HG02885 (cell line): ENCODE results near the gene CYBA.
"Not testable (repeated sequence)": the region's sequence is repeated elsewhere in the genome, so short reads cannot be mapped to it uniquely, and the experiment has no call there.

Experiments used
- ATAC-seq: cut with Tn5 transposase; IDR thresholded peaks from one replicate; pipeline ENCODE4 v1.9.1; 2021; ENCODE audit warnings: mild to moderate bottlenecking; ENCODE audit not compliant: unreplicated experiment, poor library complexity

Gene CYBA

DNA sequence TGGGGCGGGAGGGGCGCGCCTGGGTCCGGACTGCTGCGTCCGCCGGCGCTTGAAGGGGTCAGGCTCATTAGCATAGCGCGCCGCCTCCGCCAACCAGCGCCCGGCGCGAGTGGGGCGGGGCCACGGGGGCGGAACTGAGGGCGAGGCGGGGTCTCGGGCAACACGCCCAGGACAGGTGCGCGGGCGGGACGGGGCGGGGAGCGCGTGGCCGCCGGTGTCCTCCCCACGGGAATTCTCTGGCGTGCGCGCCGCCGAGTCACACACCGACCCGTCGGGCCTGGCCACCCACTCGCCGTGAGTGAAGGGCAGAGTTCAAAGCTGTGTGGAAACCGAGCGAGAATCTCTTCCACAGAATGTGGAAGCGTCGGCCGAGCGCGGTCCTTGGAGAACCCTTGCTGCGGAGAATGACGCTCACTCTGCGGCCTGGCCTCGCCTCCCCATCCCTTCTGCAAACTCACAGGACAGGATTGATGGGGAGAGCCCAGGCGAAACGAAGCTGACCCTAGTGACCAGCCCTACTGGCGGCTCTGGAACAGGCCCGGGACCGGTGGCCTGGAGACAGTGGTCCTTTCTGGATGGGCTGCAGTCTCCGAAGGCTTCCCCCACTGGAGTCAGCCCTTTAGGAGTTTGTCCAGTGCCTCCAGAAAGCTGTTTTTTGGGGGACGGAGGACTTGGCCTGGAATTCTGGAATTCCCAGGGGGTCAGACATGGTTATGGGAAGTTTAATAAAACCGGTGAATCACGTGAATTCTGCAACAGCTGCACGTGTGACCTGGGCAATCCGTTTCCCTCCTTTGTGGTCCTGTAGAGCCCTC is 35.8 kb upstream of the CYBA start, which contains the start of gene SNAI3:
Gene SNAI3, minus strand, starts transcription at position 69 of the 815 bp plus-strand sequence. CDS start 101 bp downstream, outside the sequence.
- ATAC-seq: peak; percentile 75

DNA sequence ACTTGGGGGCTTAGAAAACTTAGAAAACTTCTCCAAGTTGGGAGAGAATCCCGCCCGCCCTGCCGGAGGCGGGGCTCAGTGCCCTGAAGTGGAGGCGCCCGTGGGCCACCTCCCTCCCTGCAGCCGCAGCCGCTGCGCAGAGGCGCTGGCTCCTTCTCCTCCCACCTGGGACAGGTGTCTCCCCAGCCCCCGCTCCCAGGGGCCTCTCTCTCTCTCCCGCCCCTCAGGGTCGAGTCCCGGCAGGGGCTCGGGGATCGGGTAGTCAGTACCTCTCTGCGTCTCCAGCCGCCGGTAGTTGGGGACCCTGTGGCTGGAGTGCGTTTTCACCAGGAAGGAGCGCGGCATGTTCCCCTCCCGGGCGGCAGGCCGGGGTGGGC is 35.2 kb upstream of the CYBA start:
- peak; percentile 12 for ATAC-seq

DNA sequence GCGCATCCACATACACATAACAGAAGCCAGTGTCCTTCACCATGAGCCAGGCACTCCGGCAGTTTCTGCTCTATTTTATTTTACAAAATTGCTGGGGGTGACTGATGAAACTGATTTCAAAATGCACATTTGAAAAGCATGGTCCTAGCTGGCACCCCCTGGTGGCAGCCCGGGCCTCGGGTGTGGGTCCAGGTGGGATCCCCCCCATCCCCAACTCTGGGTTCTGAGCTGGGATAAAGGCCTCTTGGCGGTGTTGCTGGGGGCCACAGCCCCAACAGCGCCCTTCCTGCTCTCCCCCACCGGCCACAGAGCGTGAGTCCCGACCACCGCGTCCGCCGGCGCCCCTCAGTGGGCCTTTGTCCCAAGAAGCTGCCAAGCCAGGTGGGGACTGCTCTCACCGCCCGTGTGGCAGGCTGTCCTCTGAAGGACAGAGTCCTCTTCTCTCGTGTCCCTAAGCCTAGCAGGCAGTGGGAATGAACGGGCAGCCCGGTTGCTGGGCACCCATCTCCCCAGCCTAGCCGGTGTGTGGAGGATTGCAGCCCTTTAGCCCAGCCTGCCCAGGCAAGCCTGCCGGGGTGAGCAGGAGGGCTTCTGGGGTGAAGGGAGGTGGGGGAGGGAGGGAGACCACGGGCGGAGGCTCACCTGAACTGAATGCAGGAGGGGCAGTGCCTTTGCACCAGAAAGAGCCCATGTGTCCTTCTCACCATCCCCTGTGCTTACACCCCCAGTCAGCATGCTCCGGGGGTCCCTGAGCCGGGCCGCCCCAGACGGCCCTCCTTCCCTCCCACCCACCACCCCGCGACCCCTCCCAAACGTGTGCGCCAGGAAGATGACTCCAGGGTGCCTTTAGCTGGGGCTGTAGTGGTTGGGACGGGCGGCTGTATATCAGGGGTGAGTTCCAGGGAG is 34.6 kb upstream of the CYBA start:
- no peak for ATAC-seq

DNA sequence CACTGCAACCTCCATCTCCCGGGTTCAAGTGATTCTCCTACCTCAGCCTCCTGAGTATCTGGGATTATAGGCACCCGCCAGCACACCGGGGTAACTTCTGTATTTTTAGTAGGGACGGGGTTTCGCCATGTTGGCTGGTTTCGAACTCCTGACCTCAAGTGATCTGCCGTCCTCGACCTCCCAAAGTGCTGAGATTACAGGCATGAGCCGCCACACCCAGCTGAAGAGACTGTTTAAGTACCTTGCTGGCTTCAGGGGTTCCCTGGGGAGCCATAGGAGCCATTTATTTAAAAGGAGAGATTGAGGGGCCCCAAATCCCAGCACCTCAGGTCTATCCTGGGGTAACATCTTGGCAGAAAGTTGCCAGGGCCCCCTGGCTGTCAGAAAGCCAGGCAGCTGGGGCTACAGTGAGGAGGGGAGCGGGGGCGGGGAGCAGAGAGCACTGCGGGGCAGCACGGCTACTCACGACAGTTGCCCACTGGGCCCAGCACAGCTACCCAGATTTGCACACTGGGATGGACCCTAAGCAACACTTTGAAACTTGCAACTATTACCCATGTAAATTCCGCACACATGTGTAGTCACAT is 33.8 kb upstream of the CYBA start:
- ATAC-seq: no peak

DNA sequence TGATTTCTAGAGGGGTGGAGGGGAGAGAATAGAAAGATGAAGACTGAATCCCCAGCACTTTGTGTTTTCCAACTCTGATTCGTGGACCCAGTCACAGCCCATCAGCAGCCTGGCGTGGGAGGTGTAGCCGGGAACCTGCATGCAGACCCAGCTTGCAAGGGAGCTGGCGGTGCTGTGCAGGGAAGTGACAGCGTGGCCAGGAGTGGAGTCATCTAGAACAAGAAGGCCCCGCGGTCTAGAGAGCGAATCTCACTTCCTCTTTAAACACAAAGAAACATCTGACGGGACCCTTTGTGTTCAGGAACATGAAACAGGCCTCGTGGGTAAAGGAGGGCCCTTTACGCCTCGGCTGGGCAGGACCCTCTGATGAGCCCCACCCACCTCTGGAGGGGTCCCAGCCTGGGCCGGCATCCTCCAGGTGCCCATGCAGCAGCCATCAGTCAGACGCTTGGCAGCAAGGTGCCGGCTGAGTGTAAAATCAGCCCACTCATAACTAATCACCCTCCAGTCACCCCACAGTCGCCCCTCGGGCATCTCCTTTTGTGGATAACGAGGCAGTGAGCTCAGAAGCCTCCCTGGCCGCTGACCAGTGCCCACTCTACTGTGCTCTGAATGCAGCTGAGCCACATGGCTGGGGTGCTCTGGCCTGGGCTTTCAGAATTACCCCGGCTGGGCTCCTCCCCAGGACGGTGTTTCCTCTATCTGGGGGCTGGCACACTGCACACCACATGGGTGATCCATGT is 31.0 kb upstream of the CYBA start:
- ATAC-seq: peak; percentile 73

DNA sequence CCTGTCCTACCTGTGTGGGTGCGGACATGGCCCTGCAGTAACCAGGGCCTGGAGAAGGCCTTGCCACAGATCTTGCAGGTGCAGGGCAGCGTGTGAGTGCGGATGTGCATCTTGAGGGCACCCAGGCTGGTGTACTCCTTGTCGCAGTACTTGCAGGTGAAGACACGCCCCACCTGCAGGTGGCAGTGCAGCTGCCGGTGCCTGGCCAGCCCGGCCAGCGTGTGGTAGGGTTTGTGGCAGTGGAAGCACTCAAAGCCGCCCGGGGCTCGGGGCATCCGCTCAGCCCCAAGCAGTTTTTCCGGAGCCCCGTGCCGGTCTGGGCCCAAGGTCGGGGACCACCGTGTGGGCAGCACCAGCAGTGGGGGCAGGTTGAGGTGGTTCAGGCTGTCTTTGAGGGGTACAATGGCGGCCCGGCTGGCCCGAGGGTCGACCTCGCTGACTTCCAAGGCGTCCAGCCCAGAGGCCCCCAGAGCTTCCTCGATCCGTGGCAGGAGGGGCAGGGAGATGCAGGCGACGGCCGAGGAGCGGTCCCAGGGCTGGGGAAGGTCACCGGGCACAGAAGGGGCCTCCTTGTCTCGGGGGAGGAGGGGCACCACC is 30.3 kb upstream of the CYBA start:
- no peak for ATAC-seq

DNA sequence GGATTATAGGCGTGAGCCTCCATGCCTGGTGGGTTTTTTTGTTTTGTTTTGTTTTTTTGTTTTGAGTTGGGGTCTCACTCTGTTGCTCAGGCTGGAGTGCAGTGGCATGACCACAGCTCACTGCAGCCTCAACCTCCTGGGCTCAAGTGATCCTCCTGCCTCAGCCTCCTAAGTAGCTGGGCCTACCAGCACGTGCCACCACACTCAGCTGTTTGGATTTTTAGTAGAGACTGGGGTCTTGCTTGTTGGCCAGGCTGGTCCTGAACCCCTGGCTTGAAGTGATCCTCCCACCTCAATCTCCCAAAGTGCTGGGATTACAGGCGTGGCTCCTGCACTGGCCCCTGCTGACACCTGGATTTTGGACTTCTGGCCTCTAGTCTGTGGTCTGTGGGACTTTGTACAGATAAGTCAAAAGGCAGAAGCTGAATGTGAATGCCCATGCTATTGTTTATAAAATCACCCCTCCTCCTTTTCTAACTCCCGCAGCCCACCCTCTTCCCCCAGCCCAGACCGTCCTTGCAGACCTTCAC is 29.8 kb upstream of the CYBA start:
- no peak for ATAC-seq

DNA sequence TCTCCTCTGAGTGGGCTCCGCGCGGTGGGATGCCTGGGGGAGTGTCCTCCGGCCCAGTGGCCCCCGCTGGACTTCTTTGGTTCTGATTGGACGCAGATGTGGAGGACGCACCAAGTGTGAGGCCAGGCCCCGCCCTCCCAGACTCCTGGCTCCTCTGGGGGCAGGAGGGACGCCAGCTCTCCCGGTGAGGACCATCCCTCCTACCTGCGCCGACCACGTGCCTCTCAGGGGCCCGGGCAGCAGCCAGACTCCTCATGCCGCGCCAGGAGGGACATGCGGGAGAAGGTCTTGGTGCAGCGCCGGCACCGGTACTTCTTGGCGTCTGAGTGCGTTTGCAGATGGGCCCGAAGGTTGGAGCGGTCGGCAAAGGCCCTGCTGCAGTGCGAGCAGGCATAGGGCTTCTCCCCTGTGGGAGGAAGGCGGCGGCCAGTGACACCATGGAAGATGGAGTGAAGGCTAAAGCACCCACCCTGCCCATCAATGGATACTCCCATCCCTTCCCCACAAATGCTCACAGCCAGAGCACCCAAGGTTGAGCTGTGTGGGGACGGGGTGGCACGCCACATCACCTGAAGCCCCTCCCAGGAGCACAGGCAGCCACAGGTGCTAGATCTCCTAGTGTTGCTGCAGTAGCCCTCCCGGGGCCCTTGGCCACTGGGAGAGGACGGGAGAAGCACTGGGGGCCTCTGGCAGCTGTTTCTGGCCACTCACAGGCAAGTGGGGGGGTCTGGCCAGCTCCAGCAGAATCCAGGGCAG is 27.5 kb upstream of the CYBA start:
- no peak for ATAC-seq

DNA sequence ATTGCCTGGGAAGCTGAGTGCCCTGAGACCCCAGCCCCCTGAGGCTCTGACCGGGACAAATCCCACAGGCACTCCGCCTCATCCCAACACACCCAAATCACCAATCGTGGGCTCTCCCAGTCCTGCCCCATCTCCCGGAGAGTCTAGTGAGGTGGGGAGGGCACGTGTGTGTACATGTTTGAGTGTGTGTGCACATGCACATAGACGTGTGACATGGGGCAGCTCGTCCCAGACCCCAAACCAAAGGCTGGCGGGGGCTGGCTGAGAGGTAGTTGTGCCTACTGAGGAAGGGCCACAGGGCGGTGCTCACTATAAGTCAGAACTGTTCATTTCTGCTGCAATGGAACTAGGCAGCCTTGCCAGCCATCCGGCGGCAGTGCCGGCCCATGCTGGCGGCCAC is 26.9 kb upstream of the CYBA start:
- ATAC-seq: no peak

DNA sequence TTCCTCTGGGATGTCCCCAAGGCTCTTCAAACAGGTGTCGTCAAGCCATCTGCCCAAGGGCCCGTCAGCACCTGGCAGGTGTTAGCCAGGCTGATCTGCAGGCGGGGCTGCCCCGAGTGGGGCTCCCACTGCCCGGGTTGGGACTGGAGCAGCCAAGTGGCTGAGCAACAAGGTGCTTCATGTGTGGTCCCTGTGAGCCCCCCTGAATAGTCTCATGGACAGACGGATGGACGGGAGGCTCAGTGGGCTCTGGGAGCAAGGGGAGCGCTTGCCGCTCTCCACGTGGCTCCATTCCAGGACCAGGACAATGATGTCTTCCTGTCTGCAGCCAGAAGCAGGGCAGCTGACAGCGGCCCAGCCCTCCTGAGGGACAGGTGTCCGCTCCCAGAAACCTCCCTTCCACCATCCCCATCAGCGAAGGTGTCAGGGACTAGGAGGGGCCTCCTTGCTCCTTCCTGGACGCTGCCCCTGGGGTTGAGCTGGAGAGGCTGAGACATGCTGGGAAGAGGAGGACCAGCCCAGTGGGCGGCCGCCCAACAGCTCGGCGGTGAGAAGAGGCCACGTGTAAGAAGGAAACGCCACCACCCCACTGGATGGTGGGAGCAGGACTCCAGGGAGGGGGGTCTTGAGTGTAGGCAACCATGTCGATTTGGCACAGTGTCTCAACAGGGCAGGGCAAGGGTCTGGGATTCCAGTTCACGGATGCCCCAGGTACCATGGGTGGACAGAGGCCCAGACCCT is 25.8 kb upstream of the CYBA start:
- no peak for ATAC-seq

DNA sequence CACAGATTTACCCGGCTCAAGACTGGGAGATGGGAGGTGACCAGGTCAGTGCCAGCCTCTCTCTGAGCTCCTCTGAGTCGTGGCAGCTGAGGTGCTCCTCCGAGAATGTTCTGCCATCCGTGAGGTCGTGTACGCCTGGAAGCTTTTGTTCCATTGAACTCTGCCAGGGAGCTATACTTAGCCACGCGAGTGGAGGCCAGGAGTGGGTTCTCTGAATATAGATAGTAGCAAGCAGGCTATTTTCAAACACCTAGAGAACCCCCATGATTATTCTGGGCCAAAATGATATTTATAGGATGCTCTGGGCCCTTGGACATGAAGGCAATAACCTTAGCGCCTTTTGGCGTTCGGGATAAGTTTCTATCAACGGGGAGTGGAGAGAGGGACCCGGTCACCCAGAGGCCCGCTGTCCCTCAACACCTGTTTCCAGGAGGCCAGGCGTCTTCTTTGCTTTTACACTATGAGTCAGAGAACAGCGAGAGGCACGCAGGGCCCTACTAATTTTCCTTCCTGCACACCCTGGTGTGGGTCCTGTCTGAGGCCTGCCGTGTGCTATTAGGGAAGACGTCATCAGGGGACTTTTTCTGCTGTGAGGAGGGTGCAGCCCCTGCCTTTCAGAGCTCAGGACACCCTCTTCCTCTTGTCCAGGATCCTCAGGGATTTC is 23.0 kb upstream of the CYBA start:
- ATAC-seq: peak; percentile 58

DNA sequence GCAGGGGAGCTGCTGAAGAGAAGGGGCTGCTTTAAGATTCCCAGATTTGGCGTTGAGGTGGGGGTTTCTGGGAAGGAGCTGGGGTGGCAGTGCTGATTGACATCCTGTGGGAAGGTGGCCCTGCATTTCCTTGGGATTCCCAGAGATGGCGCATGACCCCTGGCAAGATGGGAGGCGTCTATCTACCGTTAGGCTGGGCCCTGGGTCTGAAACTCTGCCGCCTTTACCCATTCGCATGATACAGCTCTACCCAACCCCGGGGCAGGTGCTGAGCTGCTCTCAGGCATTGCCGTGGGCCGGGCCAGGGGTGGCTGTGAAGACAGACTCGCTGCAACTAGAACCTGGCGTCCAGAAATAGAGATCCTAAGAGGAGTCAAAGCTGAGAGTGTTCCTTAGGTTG is 21.9 kb upstream of the CYBA start:
- ATAC-seq: no peak

DNA sequence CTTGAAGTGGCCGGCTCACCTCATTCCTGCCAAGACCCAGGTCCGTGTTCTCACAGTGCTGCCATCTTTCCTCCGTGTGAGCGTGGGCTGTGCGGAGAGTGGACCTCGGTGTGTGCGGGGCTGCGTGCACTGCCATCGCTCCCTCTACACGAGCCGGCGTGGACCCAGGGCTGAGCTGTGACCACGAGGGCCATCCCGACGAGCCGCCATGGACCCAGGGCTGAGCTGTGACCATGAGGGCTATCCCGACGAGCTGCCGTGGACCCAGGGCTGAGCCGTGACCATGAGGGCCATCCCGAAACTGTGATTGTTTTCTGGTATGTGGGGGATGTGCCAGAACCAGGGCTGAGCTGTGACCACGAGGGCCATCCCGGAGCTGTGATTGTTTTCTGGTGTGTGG is 21.0 kb upstream of the CYBA start:
- ATAC-seq: no peak

DNA sequence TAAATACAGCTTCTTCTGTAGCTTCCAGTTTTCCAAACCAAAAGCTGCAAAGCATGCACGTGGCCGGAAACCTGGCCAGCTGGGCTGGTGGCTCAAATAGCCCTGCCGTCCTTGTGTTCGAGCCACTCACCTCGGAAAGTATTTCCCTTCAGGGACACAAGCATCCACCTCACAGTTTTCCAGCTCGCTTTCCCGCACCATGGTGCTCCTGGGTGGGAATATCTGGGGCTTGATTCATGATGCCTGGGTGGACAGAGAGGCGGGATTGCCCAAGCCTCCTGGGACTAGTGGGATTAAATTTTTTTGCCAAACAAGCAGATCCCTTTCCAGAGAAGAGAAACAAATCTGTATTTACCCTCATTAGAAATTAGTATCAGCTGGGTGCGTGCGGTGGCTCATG is 19.1 kb upstream of the CYBA start:
- no peak for ATAC-seq

DNA sequence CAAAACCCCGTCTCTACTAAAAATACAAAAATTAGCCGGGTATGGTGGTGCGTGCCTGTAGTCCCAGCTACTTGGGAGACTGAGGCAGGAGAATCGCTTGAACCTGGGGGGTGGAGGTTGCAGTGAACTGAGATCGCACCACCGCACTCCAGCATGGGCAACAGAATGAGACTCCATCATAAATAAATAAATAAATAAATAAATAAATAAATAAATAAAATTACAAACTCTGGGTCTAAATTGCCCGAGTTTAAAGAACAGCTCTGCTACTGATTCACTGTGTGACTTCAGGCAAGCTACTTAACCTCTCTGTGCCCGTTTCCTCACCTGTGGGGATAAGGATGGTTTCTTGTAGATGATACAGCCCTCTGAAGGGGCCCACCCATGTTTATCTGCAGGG is 18.6 kb upstream of the CYBA start:
- ATAC-seq: not testable (repeated sequence)

DNA sequence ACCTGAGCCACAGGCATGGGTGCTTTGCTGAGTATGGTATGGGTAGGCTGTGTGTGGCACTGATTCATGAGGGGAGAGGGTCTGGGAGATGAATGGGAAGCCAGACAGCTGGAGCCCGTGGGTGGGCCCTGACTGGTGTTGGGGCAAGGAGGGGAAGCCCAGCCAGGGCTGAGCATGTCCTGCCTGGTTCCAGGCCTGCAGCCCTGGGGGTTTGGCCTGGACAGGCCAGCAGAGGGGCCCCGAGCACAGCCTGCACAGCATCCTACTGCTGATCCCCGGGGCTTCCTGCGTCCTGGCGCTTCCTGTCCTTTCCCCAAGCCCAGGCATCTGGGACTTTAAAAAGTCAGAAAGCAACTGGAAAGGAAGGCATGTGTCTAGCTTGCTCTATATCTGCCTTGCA is 16.6 kb upstream of the CYBA start:
- ATAC-seq: no peak

DNA sequence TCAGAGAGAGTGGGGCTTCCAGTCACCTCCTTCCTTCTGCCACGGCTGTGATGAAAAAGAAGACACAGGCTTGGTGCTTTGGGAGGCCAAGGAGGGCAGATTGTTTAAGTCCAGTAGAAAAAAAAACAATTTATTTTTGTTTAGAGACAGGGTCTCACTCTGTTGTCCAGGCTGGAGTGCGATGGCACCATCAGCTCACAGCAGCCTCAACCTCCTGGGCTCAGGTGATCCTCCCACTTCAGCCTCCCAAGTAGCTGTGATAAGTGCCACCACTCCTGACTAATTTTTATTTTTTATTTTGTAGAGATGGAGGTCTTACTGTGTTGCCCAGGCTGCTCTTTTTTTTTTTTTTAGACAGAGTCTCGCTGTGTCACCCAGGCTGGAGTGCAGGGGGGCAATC is 14.7 kb upstream of the CYBA start:
- ATAC-seq: no peak

DNA sequence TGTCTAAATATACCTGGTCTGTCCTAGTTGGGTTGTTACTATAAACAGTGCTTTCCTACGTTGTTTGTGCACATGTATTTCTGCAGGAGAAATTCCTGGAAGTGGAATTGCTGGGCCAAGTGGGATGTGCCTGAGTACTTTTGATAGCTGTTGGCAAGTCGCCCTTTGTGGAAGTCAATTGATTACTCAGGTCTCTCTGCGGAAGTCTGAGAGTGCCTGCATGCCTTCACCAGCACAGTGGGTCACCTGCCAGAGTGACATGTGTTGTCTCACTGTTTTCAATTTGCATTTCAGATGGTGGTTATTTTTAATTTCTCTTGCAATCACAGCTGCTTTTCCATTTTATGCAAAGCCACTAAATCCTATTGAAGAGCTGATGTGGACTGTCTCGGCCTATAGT is 14.3 kb upstream of the CYBA start:
- no peak for ATAC-seq
